Caco-2 (cell line): Measurements from ENCODE around the gene MBOAT7. TPM values are rescaled to one million over a fixed set of nuclear protein-coding genes. Genes with fewer than 3 reads are reported as not detected.
A peak's percentile ranks its signal among the peaks of the same experiment; 100 is the strongest.

ENCODE experiments used
- BruUV-seq: library from RNA; stranded (reverse); fragments of 400-500 nt; replicated peaks from 2 replicates; lab custom pipeline; 2021; lab: Mats Ljungman, UMichigan
- CTCF ChIA-PET: fragments of 300-600 bp; sonication (Branson Sonifier 250); formaldehyde crosslinking; loops from one replicate; lab custom pipeline; 2022; ENCODE audit warnings: antibody characterized with exemption; lab: Charles Lee
- POLR2A ChIA-PET: fragments of 300-600 bp; sonication (Branson Sonifier 250); formaldehyde crosslinking; loops from one replicate; lab custom pipeline; 2022; ENCODE audit warnings: antibody characterized with exemption; lab: Charles Lee
- DNase-seq, 2 experiments: peaks; one replicate each; pipeline versions ENCODE4 v3.0.0 to v3.0.0-alpha.2; 2020 to 2022
- H3K27me3 ChIP-seq: replicated peaks from 2 replicates; pipeline ENCODE4 v1.6.0; 2011; ENCODE audit warnings: low read length; ENCODE audit not compliant: control insufficient read depth, insufficient read depth
- H3K36me3 ChIP-seq: 2 replicates; pipeline ENCODE4 v1.5.1; 2011; ENCODE audit warnings: low read length; ENCODE audit not compliant: control insufficient read depth, insufficient read depth
- H3K4me1 ChIP-seq: fragments of 250-450 bp; sonication (Bioruptor Pico); 2 replicates; pipeline ENCODE4 v1.5.1; 2020; ENCODE audit warnings: mild to moderate bottlenecking
- H3K4me3 ChIP-seq: 2 replicates; pipeline ENCODE4 v1.5.1; 2011; ENCODE audit warnings: low read depth, mild to moderate bottlenecking, control low read depth, low read length
- H3K9me3 ChIP-seq: fragments of 250-450 bp; sonication (Bioruptor Pico); 2 replicates; pipeline ENCODE4 v1.5.1; 2020; ENCODE audit warnings: mild to moderate bottlenecking, moderate library complexity
- H3K27ac Mint-ChIP-seq: one replicate; pipeline ENCODE4 v1.8.0; 2022; ENCODE audit warnings: mixed read lengths; ENCODE audit not compliant: unreplicated experiment
- H3K27me3 Mint-ChIP-seq: one replicate; pipeline ENCODE4 v1.8.0; 2022; ENCODE audit warnings: mixed read lengths; ENCODE audit not compliant: insufficient read depth, unreplicated experiment
- H3K36me3 Mint-ChIP-seq: one replicate; pipeline ENCODE4 v1.8.0; 2022; ENCODE audit warnings: mild to moderate bottlenecking, mixed read lengths; ENCODE audit not compliant: insufficient read depth, unreplicated experiment
- H3K4me1 Mint-ChIP-seq: one replicate; pipeline ENCODE4 v1.8.0; 2022; ENCODE audit warnings: low read depth, mixed read lengths; ENCODE audit not compliant: unreplicated experiment
- H3K4me3 Mint-ChIP-seq: one replicate; pipeline ENCODE4 v1.8.0; 2022; ENCODE audit warnings: mild to moderate bottlenecking, moderate library complexity, mixed read lengths; ENCODE audit not compliant: unreplicated experiment
- H3K9me3 Mint-ChIP-seq: one replicate; pipeline ENCODE4 v1.8.0; 2022; ENCODE audit warnings: mixed read lengths; ENCODE audit not compliant: unreplicated experiment
- CTCF ChIP-seq, 2 experiments: fragments of 200-600 bp in 1 of 2; IDR thresholded peaks; 1 replicate in 1 of 2; 2 replicates in 1 of 2; pipeline versions ENCODE4 v1.5.1 to v1.8.0; 2011 to 2022; ENCODE audit warnings: antibody characterized with exemption in 1 of 2, control low read depth in 1 of 2, inconsistent platforms in 1 of 2, low read depth in 1 of 2, low read length in 1 of 2, mild to moderate bottlenecking in 1 of 2, moderate library complexity in 1 of 2; ENCODE audit not compliant: insufficient read depth in 1 of 2, severe bottlenecking in 1 of 2, unreplicated experiment in 1 of 2
- intact Hi-C: fragments of 100-400 bp; cut with micrococcal nuclease; formaldehyde crosslinking; loops from one replicate; pipeline ENCODE4 v1.10.0; 2022; ENCODE audit not compliant: unreplicated experiment
- total RNA-seq: library from RNA; stranded (reverse); gene quantifications from 2 replicates; pipeline ENCODE4 v1.2.3, GENCODE V29; 2022

Gene MBOAT7
- total RNA-seq, 1 experiment from 2014 or later = 137 TPM

- no peak for TF ChIP-seq CTCF (IDR thresholded peaks at IDR 0.05; ENCODE audit: insufficient read depth in 1 of 2, low read depth in 1 of 2, low read length in 1 of 2, severe bottlenecking in 1 of 2, unreplicated experiment in 1 of 2)
Observed at GRCh38 chr19:54193011-54193410, 3.6 kb upstream of the MBOAT7 start.

GRCh38 chr19:54191811-54192453 is 2.6 kb upstream of the MBOAT7 start:
- TF ChIP-seq CTCF (IDR thresholded peaks at IDR 0.05; ENCODE audit: insufficient read depth in 1 of 2, low read depth in 1 of 2, low read length in 1 of 2, severe bottlenecking in 1 of 2, unreplicated experiment in 1 of 2) = no peak
- peak overlapping the region; percentile 97 for H3K4me3 ChIP-seq
- ChIA-PET POLR2A (interaction anchor here (0.5 to 5.7 kb wide), 6 partner anchors 8 to 1510 kb away, joined by 4 to 98 read pairs (median 38); partner anchors contain the start of genes CNOT3, RPS9 and TMC4), CTCF (interaction anchor here (2.0 kb wide), 1 partner anchor 19 kb away, joined by 10 read pairs; the partner anchor contains the start of gene TMC4)
- BruUV-seq = no TSS peak
- H3K27ac Mint-ChIP-seq = peak overlapping the region; percentile 98
- H3K36me3 Mint-ChIP-seq = peaks cover 75% of the 10 kb centered on the region
- no peak for DNase-seq
- H3K27me3 ChIP-seq = no peaks in the 10 kb centered on the region
- H3K9me3 ChIP-seq = no peaks in the 10 kb centered on the region
- intact Hi-C loops = loop anchor here (5.0 kb wide), 1 partner anchor 270 kb away; the partner anchor contains the start of gene LENG9
- no peaks in the 10 kb centered on the region; the same call in 1 of the 2 replicates for H3K36me3 ChIP-seq
- H3K4me1 ChIP-seq = 0 out of 2 replicates have a peak, but pooled peaks cover 6% of the 10 kb centered on the region
- no peaks in the 10 kb centered on the region for H3K9me3 Mint-ChIP-seq
- peak overlapping the region; percentile 85 for H3K4me3 Mint-ChIP-seq
- peaks cover 28% of the 10 kb centered on the region for H3K4me1 Mint-ChIP-seq
- no peaks in the 10 kb centered on the region for H3K27me3 Mint-ChIP-seq

More at GRCh38 chr19:54193011-54193410, 3.6 kb upstream of the MBOAT7 start:
- Histone ChIP-seq H3K36me3 (no peaks in the 10 kb centered on the region; the same call in 1 of the 2 replicates), H3K27me3 (no peaks in the 10 kb centered on the region), H3K4me3 (no peak overlapping the region), H3K4me1 (0 out of 2 replicates have a peak, but pooled peaks cover 1% of the 10 kb centered on the region), H3K9me3 (no peaks in the 10 kb centered on the region)
- H3K9me3 Mint-ChIP-seq = no peaks in the 10 kb centered on the region
- peaks cover 19% of the 10 kb centered on the region for H3K4me1 Mint-ChIP-seq
- intact Hi-C loops = loop anchor here (5.0 kb wide), 1 partner anchor 269 kb away; the partner anchor contains the start of gene LENG9
- DNase-seq = no peak
- CTCF ChIA-PET = no interaction called here
- H3K27ac Mint-ChIP-seq = peak overlapping the region; percentile 98
- POLR2A ChIA-PET = interaction anchor here (5.7 kb wide), 1 partner anchor 7 kb away, joined by 98 read pairs; the partner anchor contains the start of gene RPS9
- H3K27me3 Mint-ChIP-seq = no peaks in the 10 kb centered on the region
- H3K36me3 Mint-ChIP-seq = peaks cover 69% of the 10 kb centered on the region
- peak overlapping the region; percentile 85 for H3K4me3 Mint-ChIP-seq
- no TSS peak for BruUV-seq

- no peaks in the 10 kb centered on the region for H3K9me3 ChIP-seq
- Mint-ChIP-seq H3K36me3 (peaks cover 80% of the 10 kb centered on the region), H3K4me3 (peak within 1 kb of the TSS; percentile 85), H3K4me1 (peaks cover 34% of the 10 kb centered on the region), H3K27me3 (no peaks in the 10 kb centered on the region), H3K27ac (peak within 1 kb of the TSS; percentile 98), H3K9me3 (no peaks in the 10 kb centered on the region)
- H3K36me3 ChIP-seq = no peaks in the 10 kb centered on the region; the same call in 1 of the 2 replicates
- BruUV-seq = TSS peak; percentile 44
- CTCF ChIA-PET = interaction anchor here (0.6 to 2.9 kb wide), 6 partner anchors 18 to 161 kb away, joined by 3 to 21 read pairs (median 4); partner anchors contain the start of gene TMC4
- POLR2A ChIA-PET = interaction anchor here (0.5 to 5.7 kb wide), 10 partner anchors 8 to 1510 kb away, joined by 3 to 98 read pairs (median 14); partner anchors contain the start of genes CNOT3, FIZ1, LENG1 and LENG9
- 0 out of 2 replicates have a peak, but pooled peaks cover 6% of the 10 kb centered on the region for H3K4me1 ChIP-seq
- TF ChIP-seq CTCF (IDR thresholded peaks at IDR 0.05; ENCODE audit: insufficient read depth in 1 of 2, low read depth in 1 of 2, low read length in 1 of 2, severe bottlenecking in 1 of 2, unreplicated experiment in 1 of 2) = no peak
- H3K27me3 ChIP-seq = no peaks in the 10 kb centered on the region
- H3K4me3 ChIP-seq = peak within 1 kb of the TSS; percentile 97
- peak; percentile 61 to 94 for DNase-seq
- intact Hi-C loops = loop anchor here (5.0 kb wide), 1 partner anchor 271 kb away; the partner anchor contains the start of gene LENG9
Observed at GRCh38 chr19:54191011-54191810, 1.8 kb upstream of the MBOAT7 start, which contains the start of gene TSEN34. TSS of gene TSEN34 (plus strand) at chr19:54191308. CDS start at chr19:54191365, 57 bp downstream.
